Peyer's patch (tissue), 4 donors: ENCODE measurements around the gene CTNND1.

Experiments
- POLR2A ChIP-seq, 2 donors: fragments of 450-650 bp; IDR thresholded peaks; one replicate each; pipeline ENCODE4 v1.5.1; 2017; ENCODE audit warnings: antibody characterized with exemption in 2 of 2, mild to moderate bottlenecking in 2 of 2, moderate library complexity in 2 of 2
- TF ChIP-seq, protein P1 (sequence below), 6 experiments: fragments of 450-650 bp in 4 of 6; fragments of 200-600 bp in 2 of 6; sonication (generic) in 1 of 6; IDR thresholded peaks; one replicate each; pipeline ENCODE4 v1.5.1; 2017 to 2019; ENCODE audit warnings: antibody characterized with exemption in 6 of 6, mild to moderate bottlenecking in 3 of 6, moderate library complexity in 1 of 6

DNA sequence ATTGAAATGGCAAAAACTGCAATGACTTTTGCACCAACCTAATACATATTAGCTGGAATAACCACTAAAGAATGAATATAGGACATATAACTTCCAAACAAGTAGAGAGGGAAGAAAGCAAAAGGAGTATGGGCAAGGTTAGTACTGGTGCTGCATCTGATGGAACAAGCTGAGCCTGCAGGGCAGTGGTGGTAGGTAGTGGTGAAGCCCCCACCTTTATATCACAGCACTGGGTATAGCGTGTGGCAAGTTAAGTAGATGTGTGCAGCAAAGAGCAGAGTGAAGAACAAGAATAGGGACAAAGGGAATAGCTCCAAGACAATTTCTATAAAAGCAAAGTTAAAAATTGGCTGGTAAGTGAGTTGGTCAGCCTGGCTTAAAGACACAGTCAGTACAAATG, 62.3 kb downstream of the CTNND1 start:
- TF ChIP-seq POLR2A (IDR thresholded peaks at IDR 0.05) = no peak
- TF ChIP-seq, protein P1, sequence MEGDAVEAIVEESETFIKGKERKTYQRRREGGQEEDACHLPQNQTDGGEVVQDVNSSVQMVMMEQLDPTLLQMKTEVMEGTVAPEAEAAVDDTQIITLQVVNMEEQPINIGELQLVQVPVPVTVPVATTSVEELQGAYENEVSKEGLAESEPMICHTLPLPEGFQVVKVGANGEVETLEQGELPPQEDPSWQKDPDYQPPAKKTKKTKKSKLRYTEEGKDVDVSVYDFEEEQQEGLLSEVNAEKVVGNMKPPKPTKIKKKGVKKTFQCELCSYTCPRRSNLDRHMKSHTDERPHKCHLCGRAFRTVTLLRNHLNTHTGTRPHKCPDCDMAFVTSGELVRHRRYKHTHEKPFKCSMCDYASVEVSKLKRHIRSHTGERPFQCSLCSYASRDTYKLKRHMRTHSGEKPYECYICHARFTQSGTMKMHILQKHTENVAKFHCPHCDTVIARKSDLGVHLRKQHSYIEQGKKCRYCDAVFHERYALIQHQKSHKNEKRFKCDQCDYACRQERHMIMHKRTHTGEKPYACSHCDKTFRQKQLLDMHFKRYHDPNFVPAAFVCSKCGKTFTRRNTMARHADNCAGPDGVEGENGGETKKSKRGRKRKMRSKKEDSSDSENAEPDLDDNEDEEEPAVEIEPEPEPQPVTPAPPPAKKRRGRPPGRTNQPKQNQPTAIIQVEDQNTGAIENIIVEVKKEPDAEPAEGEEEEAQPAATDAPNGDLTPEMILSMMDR (IDR thresholded peaks at IDR 0.05) = no peak
